ENCODE data around the gene PTTG2.

PTTG2 gene

GRCh38 chr4:37953620-37954293 is 6.4 kb upstream of the PTTG2 start:
- no peak overlapping the region for H3K4me3 ChIP-seq (replicated peaks; ENCODE audit: low read depth, low read length)
- TF ChIP-seq CTCF (IDR thresholded peaks at IDR 0.05; ENCODE audit: low read length, missing control alignments): no peak
- DNase-seq (ENCODE audit: low read depth): no peak

- H3K4me3 ChIP-seq (replicated peaks; ENCODE audit: low read depth, low read length): no peak overlapping the region
- DNase-seq (ENCODE audit: low read depth): no peak
- TF ChIP-seq CTCF (IDR thresholded peaks at IDR 0.05; ENCODE audit: low read length, missing control alignments): no peak
Observed at GRCh38 chr4:37956941-37957340, 3.3 kb upstream of the PTTG2 start.

GRCh38 chr4:37958932-37959331 is 1.3 kb upstream of the PTTG2 start:
- H3K4me3 ChIP-seq (replicated peaks; ENCODE audit: low read depth, low read length): no peak overlapping the region
- no peak for TF ChIP-seq CTCF (IDR thresholded peaks at IDR 0.05; ENCODE audit: low read length, missing control alignments)
- no peak for DNase-seq (ENCODE audit: low read depth)

- H3K4me3 ChIP-seq (replicated peaks; ENCODE audit: low read depth, low read length): no peak overlapping the region
- no peak for TF ChIP-seq CTCF (IDR thresholded peaks at IDR 0.05; ENCODE audit: low read length, missing control alignments)
- DNase-seq (ENCODE audit: low read depth): no peak
Observed at GRCh38 chr4:37960679-37961450, 667 bp downstream of the PTTG2 start.

GRCh38 chr4:37964734-37965457 is 4.7 kb downstream of the PTTG2 start:
- no peak for TF ChIP-seq CTCF (IDR thresholded peaks at IDR 0.05; ENCODE audit: low read length, missing control alignments)
- no peak for DNase-seq (ENCODE audit: low read depth)
- H3K4me3 ChIP-seq (replicated peaks; ENCODE audit: low read depth, low read length): no peak overlapping the region

GRCh38 chr4:37966044-37966443 is 5.8 kb downstream of the PTTG2 start:
- H3K4me3 ChIP-seq (replicated peaks; ENCODE audit: low read depth, low read length): no peak overlapping the region
- no peak for DNase-seq (ENCODE audit: low read depth)
- no peak for TF ChIP-seq CTCF (IDR thresholded peaks at IDR 0.05; ENCODE audit: low read length, missing control alignments)
